ENCODE results near the gene TRPC4AP.

GRCh38 chr20:34956751-34957472 lies 135.7 kb downstream of the TRPC4AP start:
- TF ChIP-seq EHMT2 (IDR thresholded peaks at IDR 0.05; ENCODE audit: low read depth), result no peak
- TF ChIP-seq MAZ (IDR thresholded peaks at IDR 0.05; ENCODE audit: borderline replicate concordance, low read depth, low read length), result no peak
- no peak for TF ChIP-seq RNF2 (IDR thresholded peaks at IDR 0.05; ENCODE audit: borderline replicate concordance, low read depth)
- TF ChIP-seq, protein P1, sequence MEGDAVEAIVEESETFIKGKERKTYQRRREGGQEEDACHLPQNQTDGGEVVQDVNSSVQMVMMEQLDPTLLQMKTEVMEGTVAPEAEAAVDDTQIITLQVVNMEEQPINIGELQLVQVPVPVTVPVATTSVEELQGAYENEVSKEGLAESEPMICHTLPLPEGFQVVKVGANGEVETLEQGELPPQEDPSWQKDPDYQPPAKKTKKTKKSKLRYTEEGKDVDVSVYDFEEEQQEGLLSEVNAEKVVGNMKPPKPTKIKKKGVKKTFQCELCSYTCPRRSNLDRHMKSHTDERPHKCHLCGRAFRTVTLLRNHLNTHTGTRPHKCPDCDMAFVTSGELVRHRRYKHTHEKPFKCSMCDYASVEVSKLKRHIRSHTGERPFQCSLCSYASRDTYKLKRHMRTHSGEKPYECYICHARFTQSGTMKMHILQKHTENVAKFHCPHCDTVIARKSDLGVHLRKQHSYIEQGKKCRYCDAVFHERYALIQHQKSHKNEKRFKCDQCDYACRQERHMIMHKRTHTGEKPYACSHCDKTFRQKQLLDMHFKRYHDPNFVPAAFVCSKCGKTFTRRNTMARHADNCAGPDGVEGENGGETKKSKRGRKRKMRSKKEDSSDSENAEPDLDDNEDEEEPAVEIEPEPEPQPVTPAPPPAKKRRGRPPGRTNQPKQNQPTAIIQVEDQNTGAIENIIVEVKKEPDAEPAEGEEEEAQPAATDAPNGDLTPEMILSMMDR (IDR thresholded peaks at IDR 0.05), result no peak
- TF ChIP-seq, protein P2, sequence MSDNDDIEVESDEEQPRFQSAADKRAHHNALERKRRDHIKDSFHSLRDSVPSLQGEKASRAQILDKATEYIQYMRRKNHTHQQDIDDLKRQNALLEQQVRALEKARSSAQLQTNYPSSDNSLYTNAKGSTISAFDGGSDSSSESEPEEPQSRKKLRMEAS (IDR thresholded peaks at IDR 0.05), result no peak
- TF ChIP-seq CEBPB (IDR thresholded peaks at IDR 0.05), result no peak
- no peak for TF ChIP-seq POLR2A (IDR thresholded peaks at IDR 0.05; ENCODE audit: low read length)
